ENCODE results near the gene HMCN2.
"Not testable (repeated sequence)": the region's sequence is repeated elsewhere in the genome, so short reads cannot be mapped to it uniquely, and the experiment has no call there.

GRCh38 chr9:130401742-130402141 lies 136.2 kb downstream of the HMCN2 start:
- TF ChIP-seq CTCF (IDR thresholded peaks at IDR 0.05); JUN (CRISPR knock-in tag; IDR thresholded peaks at IDR 0.05); NFYB (CRISPR knock-in tag; conservative IDR thresholded peaks at IDR 0.05; ENCODE audit: low read depth); USF1 (CRISPR knock-in tag; IDR thresholded peaks at IDR 0.05); FOXJ3 (CRISPR knock-in tag; IDR thresholded peaks at IDR 0.05; ENCODE audit: borderline replicate concordance); ZNF317 (CRISPR knock-in tag; IDR thresholded peaks at IDR 0.05; ENCODE audit: borderline replicate concordance, low read depth); ZSCAN18 (CRISPR knock-in tag; IDR thresholded peaks at IDR 0.05); NR2C2 (CRISPR knock-in tag; IDR thresholded peaks at IDR 0.05); TP53 (CRISPR knock-in tag; IDR thresholded peaks at IDR 0.05): not testable (repeated sequence)
- TF ChIP-seq, protein P1, sequence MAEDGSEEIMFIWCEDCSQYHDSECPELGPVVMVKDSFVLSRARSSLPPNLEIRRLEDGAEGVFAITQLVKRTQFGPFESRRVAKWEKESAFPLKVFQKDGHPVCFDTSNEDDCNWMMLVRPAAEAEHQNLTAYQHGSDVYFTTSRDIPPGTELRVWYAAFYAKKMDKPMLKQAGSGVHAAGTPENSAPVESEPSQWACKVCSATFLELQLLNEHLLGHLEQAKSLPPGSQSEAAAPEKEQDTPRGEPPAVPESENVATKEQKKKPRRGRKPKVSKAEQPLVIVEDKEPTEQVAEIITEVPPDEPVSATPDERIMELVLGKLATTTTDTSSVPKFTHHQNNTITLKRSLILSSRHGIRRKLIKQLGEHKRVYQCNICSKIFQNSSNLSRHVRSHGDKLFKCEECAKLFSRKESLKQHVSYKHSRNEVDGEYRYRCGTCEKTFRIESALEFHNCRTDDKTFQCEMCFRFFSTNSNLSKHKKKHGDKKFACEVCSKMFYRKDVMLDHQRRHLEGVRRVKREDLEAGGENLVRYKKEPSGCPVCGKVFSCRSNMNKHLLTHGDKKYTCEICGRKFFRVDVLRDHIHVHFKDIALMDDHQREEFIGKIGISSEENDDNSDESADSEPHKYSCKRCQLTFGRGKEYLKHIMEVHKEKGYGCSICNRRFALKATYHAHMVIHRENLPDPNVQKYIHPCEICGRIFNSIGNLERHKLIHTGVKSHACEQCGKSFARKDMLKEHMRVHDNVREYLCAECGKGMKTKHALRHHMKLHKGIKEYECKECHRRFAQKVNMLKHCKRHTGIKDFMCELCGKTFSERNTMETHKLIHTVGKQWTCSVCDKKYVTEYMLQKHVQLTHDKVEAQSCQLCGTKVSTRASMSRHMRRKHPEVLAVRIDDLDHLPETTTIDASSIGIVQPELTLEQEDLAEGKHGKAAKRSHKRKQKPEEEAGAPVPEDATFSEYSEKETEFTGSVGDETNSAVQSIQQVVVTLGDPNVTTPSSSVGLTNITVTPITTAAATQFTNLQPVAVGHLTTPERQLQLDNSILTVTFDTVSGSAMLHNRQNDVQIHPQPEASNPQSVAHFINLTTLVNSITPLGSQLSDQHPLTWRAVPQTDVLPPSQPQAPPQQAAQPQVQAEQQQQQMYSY (CRISPR knock-in tag; IDR thresholded peaks at IDR 0.05): not testable (repeated sequence)
- TF ChIP-seq, protein P2, sequence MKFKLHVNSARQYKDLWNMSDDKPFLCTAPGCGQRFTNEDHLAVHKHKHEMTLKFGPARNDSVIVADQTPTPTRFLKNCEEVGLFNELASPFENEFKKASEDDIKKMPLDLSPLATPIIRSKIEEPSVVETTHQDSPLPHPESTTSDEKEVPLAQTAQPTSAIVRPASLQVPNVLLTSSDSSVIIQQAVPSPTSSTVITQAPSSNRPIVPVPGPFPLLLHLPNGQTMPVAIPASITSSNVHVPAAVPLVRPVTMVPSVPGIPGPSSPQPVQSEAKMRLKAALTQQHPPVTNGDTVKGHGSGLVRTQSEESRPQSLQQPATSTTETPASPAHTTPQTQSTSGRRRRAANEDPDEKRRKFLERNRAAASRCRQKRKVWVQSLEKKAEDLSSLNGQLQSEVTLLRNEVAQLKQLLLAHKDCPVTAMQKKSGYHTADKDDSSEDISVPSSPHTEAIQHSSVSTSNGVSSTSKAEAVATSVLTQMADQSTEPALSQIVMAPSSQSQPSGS (CRISPR knock-in tag; IDR thresholded peaks at IDR 0.05; ENCODE audit: borderline replicate concordance, low read depth): not testable (repeated sequence)
- TF ChIP-seq, protein P3, sequence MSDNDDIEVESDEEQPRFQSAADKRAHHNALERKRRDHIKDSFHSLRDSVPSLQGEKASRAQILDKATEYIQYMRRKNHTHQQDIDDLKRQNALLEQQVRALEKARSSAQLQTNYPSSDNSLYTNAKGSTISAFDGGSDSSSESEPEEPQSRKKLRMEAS (CRISPR knock-in tag; IDR thresholded peaks at IDR 0.05): not testable (repeated sequence)
- TF ChIP-seq, protein P4, sequence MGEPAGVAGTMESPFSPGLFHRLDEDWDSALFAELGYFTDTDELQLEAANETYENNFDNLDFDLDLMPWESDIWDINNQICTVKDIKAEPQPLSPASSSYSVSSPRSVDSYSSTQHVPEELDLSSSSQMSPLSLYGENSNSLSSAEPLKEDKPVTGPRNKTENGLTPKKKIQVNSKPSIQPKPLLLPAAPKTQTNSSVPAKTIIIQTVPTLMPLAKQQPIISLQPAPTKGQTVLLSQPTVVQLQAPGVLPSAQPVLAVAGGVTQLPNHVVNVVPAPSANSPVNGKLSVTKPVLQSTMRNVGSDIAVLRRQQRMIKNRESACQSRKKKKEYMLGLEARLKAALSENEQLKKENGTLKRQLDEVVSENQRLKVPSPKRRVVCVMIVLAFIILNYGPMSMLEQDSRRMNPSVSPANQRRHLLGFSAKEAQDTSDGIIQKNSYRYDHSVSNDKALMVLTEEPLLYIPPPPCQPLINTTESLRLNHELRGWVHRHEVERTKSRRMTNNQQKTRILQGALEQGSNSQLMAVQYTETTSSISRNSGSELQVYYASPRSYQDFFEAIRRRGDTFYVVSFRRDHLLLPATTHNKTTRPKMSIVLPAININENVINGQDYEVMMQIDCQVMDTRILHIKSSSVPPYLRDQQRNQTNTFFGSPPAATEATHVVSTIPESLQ (CRISPR knock-in tag; IDR thresholded peaks at IDR 0.05): not testable (repeated sequence)

All from WTC11 (cell line).